ENCODE results near the gene FRMD4A.
"Not testable (repeated sequence)": the region's sequence is repeated elsewhere in the genome, so short reads cannot be mapped to it uniquely, and the experiment has no call there.

Gene FRMD4A

DNA sequence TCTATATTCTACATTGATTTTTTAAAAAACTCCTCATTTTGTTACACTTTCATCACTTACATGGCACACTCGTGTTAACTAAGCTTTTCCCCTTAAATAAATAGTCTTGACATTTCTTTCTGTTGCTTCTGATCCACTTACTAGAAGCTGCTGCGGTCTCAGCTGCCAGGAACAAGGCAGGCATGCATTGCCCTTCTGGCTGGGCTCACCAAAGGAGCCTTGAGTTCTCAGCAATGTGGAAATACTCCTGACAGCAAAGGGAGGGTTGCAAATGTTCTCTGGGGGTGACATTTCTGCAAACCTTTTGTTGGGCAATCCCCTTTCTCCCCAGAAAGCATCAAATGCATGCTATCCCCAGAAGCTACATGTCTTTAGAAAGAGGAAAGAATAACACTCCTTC, 393.9 kb downstream of the FRMD4A start:
- no peak for DNase-seq

DNA sequence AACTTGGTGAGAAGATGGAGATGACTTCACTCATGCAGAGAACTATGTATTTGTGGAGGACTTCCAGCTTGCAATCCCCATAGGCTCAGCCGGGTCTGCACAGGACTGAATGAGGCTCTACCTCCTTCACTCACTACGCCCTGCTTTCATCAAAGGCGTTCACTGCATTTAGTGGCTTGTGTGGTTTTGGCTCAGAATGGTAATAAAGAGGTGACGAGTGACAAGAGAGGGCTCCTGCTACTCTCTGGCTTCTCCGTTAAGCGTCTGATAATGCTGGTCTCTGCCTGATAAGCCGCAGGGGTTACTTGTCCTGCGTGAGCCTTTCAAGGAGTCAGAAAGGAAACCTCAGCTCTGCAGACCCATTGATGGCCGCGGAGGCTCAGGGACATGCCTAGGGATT, 400.6 kb downstream of the FRMD4A start:
- no peak for DNase-seq

DNA sequence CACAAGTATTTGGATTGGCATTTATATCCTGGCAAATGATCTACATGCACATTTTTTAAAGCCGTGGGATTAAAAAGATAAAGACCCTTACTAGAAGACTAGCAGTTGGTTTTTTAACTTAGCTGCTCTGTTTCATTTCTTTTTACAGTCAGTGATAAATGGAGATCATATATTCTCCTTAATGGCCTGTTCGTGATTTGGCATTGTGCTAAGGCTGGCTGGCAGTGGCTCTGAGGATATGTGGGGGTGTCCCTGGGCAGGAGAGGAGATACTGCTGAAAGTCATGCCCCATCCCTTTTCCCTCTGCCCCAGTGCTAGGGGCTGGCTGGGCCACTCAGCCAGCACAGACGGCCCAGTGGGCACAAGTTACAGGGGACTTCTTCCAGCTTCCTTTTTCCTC, 402.3 kb downstream of the FRMD4A start:
- DNase-seq, result no peak

DNA sequence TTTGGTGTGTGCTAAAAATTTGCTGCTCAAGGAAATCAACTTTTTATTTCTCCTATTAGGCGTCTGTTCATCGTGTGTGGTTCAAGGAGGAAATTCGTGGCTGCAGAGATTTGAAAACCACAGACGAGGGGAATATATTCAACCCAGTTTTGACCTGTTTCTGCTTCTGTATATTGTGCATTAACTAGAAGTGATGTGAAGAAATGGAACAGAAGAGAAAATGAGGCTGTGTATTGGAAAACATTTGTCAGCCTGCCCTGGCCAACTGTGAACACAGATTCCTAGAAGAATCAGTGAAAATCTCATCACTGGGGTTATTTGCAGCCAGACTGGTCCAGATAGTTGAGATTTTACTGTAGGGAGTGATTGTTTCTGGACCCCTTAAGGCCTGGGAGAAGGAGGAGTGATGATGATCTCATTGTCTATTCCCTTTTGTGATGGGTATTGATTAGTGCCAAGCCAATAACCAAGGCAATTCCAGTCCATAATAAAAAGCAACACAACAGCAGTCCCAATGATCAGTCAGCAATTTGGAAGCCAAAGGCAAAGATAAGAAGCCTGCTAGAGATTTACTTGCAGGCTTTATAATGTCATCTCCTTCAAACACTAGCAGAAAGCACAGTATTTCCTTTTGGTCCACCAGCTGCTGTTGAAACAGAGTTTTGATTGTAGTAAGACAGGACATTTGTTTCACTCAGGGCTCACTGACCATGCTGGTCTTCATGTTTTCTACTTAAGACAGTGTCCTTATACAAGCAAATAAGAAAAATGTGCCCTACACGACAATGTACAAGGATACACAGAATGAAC, 404.5 kb downstream of the FRMD4A start:
- DNase-seq, result no peak

DNA sequence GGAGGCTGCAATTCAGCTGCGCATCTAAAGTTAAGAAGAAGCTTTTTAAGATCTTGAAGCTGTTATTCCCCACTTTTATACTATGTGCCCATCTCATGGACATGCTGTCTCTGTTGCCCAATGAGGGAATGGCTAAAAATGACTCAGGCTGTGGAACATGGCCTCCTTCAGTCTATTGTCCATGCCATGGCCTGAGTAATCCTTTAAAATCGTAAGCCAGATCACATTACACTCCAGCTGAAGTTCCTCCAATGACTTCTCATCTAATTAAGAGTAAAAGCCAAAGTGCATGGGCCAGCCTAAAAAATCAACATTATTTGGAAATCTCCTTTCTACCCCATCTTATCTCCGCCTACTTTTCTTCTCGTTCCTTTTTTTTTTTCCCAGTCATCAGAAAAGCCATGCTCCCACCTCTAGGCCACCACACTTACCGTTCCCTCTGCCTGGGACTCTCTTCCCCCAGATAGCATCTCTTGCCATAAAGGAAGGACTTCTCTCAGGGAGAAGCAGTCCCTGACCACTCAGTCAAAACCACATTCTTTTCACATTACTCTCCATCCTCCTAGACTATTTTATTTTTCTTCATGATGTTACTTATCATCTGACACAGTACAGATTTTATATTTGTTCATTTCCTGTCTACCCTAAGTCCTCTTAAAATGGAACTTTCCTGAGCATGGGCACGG, 406.5 kb downstream of the FRMD4A start:
- DNase-seq, result no peak

DNA sequence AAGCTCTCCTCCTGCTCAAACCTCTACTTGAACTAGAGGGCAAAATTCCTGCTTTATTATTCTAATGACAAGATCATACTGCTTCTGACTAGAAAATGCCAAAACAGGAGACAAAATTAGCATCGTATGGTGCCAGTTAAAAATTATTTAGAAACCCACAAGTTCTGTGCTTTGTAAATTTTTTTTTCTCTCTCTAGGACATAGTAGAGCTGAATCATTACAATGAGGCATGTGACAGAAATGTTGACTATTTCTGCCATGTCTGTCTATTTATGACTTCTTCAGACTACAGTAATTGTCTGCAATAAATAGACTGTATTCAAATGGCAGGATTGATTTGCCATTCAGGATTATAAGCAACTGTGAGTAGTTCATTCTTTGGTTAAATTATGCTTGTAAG, 408.1 kb downstream of the FRMD4A start:
- no peak for DNase-seq

DNA sequence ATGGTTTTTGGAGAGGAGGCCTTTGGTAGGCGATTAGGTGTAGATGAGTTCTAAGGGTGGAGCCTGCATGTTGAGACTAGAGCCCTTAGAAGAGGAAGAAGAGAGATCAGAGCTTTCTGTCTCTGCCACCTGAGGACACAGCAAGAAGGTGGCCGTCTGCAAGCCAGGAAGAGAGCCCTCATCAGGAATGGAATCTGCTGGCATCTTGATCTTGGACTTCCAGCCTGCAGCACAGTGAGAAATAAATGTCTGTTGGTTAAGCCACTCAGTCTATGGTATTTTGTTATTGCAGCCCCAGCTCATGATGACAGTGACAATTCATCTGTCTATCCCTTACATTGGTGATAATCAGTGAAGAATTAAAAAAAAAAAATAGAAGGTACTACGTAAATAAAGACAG, 408.8 kb downstream of the FRMD4A start:
- DNase-seq, result no peak

DNA sequence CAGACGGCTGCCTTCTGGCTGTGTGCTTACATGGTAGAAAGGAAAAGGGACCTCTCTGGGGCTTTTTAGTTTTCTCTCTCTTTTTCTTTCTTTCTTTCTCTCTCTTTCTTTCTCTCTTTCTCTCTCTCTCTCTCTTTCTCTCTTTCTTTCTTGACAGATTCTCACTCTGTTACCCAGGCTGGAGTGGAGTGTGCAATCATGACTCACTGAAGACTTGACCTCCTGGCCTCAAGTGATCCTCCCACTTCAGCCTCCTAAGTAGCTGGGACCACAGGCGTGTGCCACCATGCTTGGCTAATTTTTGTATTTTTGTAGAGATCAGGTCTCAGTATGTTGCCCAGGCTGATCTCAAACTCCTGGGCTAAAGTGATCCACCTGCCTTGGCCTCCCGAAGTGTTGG, 409.6 kb downstream of the FRMD4A start:
- not testable (repeated sequence) for DNase-seq

DNA sequence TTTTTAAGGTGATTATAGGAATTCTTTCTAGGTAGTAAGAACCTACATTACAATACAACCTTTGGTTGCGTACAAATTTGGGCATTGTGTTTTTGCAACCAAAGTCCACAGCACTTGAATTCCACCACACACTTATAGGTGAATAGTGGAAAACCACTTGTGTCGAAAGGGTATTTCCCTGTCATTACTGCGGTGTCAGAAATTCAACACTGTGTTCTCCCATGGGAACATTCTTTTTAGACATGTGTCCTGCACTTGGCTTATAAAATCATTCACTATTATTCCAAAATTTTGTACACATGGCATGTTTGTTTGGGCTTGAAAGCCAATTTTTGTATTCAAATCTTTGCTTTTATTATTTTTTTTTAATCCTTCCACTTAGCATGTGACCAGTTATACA, 410.3 kb downstream of the FRMD4A start:
- no peak for DNase-seq

DNA sequence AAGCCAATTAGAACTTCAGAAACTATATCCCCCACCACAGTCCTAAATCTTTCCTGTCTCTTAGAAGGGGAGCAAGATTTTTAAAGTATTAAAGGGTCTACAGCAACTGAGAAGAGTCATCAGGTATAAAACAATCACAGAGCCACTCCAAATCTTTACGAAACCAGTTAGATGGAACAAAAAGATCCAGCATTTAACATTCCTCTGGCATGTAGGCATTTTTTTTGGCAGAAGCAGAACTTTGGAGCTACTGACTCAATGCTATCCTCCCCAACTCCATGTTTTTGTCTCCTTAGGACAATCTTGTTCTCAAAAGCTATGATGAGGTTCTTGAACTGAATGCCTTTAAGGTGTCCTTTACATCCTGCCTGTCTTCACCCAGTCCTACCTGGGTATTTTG, 410.7 kb downstream of the FRMD4A start:
- DNase-seq, result no peak

DNA sequence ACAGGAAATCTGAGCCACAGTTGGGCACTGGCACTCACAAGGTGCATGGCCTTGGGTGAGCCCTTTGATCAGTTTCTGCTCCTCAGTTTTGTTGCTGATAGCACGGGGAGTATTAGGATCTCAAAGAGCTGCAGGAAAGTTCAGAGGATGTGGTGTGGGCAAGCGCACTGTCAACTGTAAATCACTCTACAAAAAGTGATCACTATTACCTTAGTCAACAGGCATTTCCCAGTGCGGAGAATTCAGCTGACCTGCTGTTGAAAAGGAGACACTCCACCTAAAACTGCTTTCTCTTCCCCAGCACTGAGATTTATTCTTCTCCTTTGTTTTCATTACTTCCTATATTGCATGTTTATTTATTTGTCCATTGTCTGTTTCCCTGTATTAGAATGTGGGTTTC, 412.9 kb downstream of the FRMD4A start:
- no peak for DNase-seq

DNA sequence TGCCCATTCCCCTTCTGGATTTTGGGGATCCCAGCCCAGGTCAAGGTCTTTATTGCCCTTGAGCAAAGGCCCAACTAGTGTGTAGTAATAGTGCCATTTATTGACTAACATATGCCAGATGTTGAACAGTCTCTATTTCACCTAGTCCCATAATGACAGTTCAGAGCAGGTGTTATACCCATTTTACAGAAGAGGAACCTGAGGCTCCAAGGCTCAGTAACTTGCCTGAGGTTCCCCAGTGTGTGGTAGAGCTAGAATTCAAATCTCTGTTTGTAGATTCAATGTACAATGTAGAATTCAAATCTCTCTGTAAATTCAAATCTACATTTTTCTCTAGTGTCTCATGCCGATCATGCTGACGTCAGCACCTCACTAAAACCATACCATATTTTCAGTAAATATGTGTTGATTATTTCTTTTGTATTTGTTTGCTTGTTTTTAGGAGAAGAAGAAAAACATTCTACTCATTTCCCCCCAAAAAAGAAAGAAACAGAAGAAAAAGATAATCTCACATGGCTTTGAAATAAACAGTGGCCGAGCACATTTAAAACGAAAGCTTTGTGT, 414.3 kb downstream of the FRMD4A start:
- DNase-seq, result no peak

DNA sequence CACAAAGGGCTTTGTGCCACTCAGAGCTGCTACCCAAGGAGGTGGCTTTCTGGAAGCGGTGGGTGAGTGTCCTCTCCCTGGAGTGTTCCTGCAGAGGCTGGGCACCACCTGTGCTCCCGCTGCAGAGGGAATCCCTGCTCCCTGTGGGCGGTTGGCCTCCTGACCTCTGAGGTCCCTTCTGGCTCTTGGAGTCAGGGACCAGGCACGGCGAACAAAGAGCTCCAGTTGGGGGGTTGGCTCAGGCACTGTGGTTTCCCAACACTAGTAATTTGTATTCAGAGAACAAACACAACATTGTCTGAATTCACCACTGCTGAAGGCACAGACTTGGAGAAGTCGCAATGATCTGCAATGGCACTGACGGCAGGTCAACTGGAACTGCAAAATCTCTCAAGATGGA, 415.0 kb downstream of the FRMD4A start:
- no peak for DNase-seq

DNA sequence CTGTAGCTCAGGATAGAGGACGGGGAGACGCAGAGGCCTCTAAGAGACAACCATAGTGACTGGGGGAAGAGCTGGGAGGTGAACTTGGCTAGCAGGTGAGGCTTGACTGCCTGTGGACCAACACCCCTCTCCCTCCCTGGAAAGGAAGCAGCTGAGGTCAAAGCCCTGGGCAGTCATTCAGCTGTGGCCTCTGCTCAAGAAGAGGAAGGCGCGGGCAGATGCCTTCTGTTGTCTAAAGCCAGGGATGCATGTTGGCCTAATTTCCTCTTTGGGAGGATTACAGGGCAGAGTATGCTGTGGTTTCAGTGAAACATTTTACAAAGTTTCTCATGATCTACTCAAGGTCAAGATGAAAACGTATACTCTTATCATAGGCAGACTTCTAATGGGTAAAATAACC, 416.8 kb downstream of the FRMD4A start:
- DNase-seq, result no peak

DNA sequence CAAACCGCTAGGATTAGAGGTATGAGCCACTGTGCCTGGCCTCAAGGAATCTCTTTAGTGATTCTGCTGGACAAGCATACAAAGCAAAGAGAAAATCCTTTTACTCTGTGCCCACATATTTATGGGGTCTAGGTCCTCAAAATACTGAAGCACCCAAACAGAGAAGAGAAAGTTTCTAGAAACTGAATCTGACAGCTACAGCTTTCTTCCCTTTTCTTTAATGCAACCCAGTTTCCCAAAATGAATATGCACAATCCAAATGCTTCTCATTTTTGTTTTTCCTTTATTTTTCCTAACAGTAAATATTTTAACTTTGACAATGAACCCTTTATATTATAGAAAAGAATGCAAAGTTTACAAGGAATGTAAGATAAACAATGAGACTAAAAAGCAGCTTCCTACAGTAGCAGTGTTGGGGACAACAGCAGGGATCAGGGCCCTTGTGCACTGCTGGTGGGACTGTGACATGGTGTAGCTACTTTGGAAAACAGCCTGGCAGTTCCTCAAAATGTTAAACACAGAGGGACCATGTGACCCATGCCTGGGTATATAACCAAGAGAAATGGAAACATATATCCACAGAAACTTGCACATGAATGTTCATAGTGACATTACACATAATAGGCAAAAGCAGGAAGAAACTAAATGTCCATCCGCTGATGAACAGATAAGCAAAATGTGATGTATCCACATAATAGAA, 418.8 kb downstream of the FRMD4A start:
- DNase-seq, result no peak

DNA sequence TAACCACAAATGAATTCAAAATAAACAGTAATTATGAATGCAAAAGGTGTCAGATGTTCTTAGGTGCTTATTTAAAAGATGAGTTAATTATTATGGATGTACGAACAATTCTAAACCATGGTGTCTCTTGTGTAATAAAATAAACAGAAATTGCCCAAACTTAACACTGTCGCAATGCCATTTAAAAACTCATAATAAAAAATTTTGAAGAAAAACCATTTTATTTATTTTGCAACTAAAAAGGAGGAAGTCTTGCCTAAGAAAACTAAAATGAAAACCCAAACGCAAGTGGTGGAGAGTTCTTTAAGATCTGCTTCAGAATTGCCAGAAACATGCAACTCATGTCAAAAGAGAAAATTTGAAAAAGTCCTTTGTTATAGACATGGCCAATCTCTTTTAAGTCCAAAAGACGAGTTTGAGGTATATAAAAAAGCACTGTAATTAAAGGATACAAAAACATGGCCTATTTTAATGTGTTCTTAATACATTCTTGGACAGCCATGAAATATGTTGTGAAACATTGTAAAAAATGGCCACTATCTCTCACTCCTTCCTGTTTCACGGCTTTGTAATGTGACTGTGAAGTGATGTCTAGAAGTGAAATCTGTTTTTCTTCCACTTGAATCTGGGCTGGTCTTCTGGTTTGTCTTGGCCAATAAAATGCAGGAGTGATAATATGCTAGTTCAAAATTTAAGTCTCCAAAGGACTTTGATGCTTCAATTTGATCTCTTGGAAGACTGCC, 421.0 kb downstream of the FRMD4A start:
- no peak for DNase-seq

DNA sequence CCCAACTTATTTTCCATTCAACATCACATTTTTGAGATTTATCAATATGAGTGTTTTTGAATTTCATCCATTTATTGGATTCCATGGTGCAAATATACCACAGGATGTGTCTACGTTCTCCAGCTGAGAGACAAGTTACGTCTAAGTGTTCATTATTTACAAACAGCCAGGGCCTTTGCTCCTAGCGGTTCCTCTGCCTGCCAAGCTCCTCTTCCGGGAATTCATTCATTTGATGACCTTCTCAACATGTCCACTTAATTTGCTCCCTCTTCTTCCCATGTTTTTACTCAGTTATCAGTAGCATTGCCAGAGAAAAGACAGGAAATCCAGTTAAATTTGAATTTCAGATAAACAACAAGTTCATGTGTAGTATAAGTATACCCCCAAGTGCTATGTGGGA, 422.2 kb downstream of the FRMD4A start:
- DNase-seq, result no peak

DNA sequence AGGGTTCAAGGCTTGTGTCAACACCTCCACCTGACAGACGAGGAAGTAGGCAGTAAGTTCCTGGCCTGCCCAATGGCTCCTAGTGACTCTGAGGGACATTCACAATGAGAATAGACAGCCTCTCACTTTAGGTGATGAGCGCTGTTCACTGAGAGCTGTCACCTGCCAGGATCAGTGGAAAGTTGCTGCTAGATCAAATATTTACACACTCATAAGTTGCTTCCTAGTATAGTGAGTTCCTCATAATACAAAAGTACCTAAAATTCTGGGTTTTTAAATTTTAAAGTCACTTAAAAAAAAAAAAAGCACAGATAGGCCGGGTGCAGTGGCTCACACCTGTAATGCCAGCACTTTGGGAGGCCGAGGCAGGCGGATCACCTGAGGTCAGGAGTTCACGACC, 423.2 kb downstream of the FRMD4A start:
- no peak for DNase-seq

DNA sequence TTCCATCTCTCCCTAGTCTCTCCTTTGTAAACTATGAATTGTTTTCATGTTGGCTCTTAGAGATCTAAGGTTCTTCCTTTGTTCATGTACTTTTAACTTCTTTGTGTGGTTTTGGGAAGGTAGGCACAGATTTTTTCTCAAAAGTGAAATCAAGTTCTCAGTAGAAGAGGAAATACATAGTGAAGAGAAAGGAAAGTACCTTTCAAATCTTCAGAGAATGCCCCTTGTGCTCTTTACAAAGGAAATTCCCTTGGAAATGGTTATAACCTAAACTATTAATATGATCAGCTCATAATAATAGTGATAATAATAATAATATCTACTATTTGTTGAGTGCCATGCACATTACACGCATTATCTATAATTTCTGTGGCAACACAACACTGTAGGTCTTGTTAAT, 425.4 kb downstream of the FRMD4A start:
- no peak for DNase-seq

DNA sequence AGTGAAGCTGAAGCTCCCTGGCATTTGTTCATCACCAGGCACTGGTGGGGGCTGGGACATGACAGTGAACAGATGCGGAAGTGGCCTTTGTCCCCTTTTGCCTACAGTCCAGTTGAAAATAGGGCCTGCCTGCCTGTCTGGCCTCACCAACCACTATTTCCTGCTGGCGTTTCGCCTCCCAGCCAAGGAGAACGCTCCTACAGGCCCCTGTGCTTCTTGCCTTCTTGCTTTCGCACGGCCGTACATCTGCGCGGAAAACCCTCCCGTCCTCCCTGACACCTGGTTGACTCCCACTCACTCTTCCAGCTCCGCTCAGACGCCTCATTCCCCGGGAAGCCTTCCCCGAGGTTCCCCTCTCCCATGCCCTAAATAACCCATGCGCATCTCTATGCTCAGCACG, 426.7 kb downstream of the FRMD4A start:
- no peak for DNase-seq

DNA sequence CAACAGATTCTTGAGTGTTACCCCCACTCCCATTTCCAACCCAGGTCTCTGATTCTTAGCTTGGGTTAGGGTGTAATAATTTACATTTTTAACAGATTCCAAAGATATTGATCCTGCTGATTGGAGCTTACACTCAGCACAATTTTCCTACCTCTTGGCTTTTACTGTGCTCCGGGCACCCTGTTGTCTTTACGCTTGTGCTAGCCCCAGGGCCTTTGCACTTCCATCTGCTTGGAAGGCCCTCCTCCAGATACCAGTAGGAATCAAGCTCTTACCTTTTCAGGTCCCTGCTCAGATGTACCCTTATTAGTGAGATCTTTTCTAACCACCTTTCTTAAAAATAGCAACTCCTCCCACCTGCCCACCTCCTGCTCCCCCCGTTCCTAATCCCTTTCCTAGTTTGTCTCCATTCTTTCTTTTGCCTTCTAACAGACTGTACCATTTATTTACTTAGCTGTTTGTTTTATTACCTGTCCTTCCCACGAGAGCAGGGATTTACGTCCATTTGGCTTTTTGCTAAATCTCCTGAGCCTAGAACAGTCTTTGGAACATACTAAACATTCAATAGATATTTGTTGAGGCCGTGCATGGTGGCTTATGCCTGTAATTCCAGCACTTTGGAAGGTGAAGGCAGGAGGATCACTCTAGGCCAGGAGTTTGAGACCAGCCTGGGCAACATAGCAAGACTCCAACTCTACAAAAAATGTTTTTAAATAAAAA, 427.7 kb downstream of the FRMD4A start:
- no peak for DNase-seq

DNA sequence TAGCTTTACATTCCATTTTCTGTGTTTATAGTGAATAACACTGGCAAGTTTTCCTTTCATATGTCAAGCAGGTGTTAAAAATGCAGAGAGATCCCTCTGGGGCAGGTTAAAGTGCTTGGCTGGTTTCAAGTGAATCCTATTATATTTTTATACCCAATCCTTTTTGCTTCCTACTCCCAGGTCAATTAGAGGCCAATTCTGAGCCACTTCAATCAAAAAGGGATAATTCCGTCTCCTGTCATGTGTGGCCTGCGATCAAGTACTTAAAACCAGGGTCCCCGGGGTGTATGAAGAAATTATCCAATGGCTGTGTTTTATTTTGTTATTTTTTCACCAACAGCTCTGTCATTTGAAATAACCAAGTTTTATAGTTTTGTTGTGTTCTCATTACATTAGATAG, 430.8 kb downstream of the FRMD4A start:
- no peak for DNase-seq
